Astrocyte (in vitro differentiated cells and primary cell): ENCODE measurements around the gene C6. TPM values are rescaled to one million over a fixed set of nuclear protein-coding genes. Genes with fewer than 3 reads are reported as not detected.

Experiments used
- DNase-seq: peaks from one replicate; pipeline ENCODE4 v3.0.0-alpha.2; 2010; ENCODE audit warnings: low read depth
- FAIRE-seq: peaks from 2 replicates; lab custom pipeline; 2011; peaks lifted over from hg19 to GRCh38; lab: Jason Lieb, UNC
- H2AFZ ChIP-seq: 2 replicates; pipeline ENCODE4 v1.6.0; 2012; ENCODE audit warnings: low read depth, low read length, inconsistent platforms
- H3K27ac ChIP-seq: 2 replicates; pipeline ENCODE4 v1.5.1; 2011; ENCODE audit warnings: low read depth, low read length, inconsistent platforms
- H3K27me3 ChIP-seq: 2 replicates; pipeline ENCODE4 v1.6.0; 2011; ENCODE audit warnings: low read length, inconsistent platforms; ENCODE audit not compliant: insufficient read depth
- H3K36me3 ChIP-seq: 2 replicates; pipeline ENCODE4 v1.5.1; 2011; ENCODE audit warnings: low read length, inconsistent platforms; ENCODE audit not compliant: insufficient read depth
- H3K4me1 ChIP-seq: 2 replicates; pipeline ENCODE4 v1.5.1; 2011; ENCODE audit warnings: low read length, inconsistent platforms; ENCODE audit not compliant: insufficient read depth
- H3K4me2 ChIP-seq: 2 replicates; pipeline ENCODE4 v1.6.0; 2012; ENCODE audit warnings: low read length, inconsistent platforms
- H3K4me3 ChIP-seq: 2 replicates; pipeline ENCODE4 v1.5.1; 2011; ENCODE audit warnings: low read depth, mild to moderate bottlenecking, low read length, inconsistent platforms; ENCODE audit not compliant: insufficient read depth
- H3K79me2 ChIP-seq: 2 replicates; pipeline ENCODE4 v1.6.0; 2012; ENCODE audit warnings: mild to moderate bottlenecking, low read length, inconsistent platforms; ENCODE audit not compliant: insufficient read depth
- H3K9ac ChIP-seq: 2 replicates; pipeline ENCODE4 v1.6.0; 2012; ENCODE audit warnings: mild to moderate bottlenecking, low read length, inconsistent platforms
- H3K9me3 ChIP-seq: 2 replicates; pipeline ENCODE4 v1.5.1; 2012; ENCODE audit warnings: low read depth, mild to moderate bottlenecking, low read length, inconsistent platforms; ENCODE audit not compliant: insufficient read depth
- H4K20me1 ChIP-seq: 2 replicates; pipeline ENCODE4 v1.6.0; 2012; ENCODE audit warnings: low read length, inconsistent platforms; ENCODE audit not compliant: insufficient read depth
- H3K27ac Mint-ChIP-seq: one replicate; pipeline ENCODE4 v1.8.0; 2021; ENCODE audit warnings: mild to moderate bottlenecking, mixed read lengths; ENCODE audit not compliant: unreplicated experiment
- H3K27me3 Mint-ChIP-seq: one replicate; pipeline ENCODE4 v1.8.0; 2021; ENCODE audit warnings: low read depth, mixed read lengths; ENCODE audit not compliant: unreplicated experiment
- H3K36me3 Mint-ChIP-seq: one replicate; pipeline ENCODE4 v1.8.0; 2021; ENCODE audit warnings: low read depth, mixed read lengths; ENCODE audit not compliant: unreplicated experiment
- H3K4me1 Mint-ChIP-seq: one replicate; pipeline ENCODE4 v1.8.0; 2021; ENCODE audit warnings: low read depth, mixed read lengths; ENCODE audit not compliant: unreplicated experiment
- H3K4me3 Mint-ChIP-seq: one replicate; pipeline ENCODE4 v1.8.0; 2021; ENCODE audit warnings: mild to moderate bottlenecking, moderate library complexity, mixed read lengths; ENCODE audit not compliant: unreplicated experiment
- H3K9me3 Mint-ChIP-seq: one replicate; pipeline ENCODE4 v1.8.0; 2021; ENCODE audit warnings: mild to moderate bottlenecking, mixed read lengths; ENCODE audit not compliant: unreplicated experiment
- EZH2 ChIP-seq: IDR thresholded peaks from 2 replicates; pipeline ENCODE4 v1.6.1; 2012; ENCODE audit warnings: mild to moderate bottlenecking, low read length, inconsistent platforms; ENCODE audit not compliant: insufficient read depth
- total RNA-seq: library from RNA; stranded (reverse); gene quantifications from 2 replicates; pipeline ENCODE4 v1.2.1, GENCODE V29; 2021
- TF ChIP-seq, protein P1 (sequence below): IDR thresholded peaks from 2 replicates; pipeline ENCODE4 v1.5.1; 2011; ENCODE audit warnings: low read depth, mild to moderate bottlenecking, inconsistent platforms, low read length, moderate library complexity; ENCODE audit not compliant: insufficient read depth

The C6 gene
- total RNA-seq, 1 donor from 2014 or later: not detected

DNA sequence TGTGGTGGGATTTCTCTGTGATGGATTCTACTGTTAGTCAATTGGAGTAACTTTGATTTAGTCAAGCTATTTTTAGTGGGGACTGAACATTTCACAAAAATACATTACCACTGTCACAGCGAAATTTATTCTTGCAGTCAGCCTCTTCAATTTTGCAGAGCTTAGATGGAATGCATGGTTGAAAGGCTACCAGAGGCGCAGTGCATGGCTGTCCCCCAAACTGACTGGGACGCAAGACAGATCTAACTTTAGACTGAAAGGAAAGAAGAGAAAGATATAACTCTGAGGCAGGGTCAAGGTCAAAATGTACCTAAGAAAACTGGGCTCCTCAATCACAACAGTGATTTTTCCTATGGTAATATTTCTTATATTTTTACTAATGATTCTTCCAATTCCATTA is 13.7 kb downstream of the C6 start:
- Mint-ChIP-seq H3K4me3 (no peak overlapping the region), H3K36me3 (no peaks in the 10 kb centered on the region), H3K27ac (no peak overlapping the region), H3K27me3 (no peaks in the 10 kb centered on the region), H3K4me1 (no peaks in the 10 kb centered on the region), H3K9me3 (no peaks in the 10 kb centered on the region)
- Histone ChIP-seq H2AFZ (no peak overlapping the region), H3K27ac (no peak overlapping the region), H3K4me3 (no peak overlapping the region), H3K79me2 (no peaks in the 10 kb centered on the region), H3K36me3 (no peaks in the 10 kb centered on the region), H3K4me2 (no peak overlapping the region), H3K9me3 (no peaks in the 10 kb centered on the region), H4K20me1 (no peaks in the 10 kb centered on the region), H3K4me1 (no peaks in the 10 kb centered on the region), H3K9ac (no peak overlapping the region), H3K27me3 (no peaks in the 10 kb centered on the region)
- no peak for DNase-seq
- TF ChIP-seq, protein P1, sequence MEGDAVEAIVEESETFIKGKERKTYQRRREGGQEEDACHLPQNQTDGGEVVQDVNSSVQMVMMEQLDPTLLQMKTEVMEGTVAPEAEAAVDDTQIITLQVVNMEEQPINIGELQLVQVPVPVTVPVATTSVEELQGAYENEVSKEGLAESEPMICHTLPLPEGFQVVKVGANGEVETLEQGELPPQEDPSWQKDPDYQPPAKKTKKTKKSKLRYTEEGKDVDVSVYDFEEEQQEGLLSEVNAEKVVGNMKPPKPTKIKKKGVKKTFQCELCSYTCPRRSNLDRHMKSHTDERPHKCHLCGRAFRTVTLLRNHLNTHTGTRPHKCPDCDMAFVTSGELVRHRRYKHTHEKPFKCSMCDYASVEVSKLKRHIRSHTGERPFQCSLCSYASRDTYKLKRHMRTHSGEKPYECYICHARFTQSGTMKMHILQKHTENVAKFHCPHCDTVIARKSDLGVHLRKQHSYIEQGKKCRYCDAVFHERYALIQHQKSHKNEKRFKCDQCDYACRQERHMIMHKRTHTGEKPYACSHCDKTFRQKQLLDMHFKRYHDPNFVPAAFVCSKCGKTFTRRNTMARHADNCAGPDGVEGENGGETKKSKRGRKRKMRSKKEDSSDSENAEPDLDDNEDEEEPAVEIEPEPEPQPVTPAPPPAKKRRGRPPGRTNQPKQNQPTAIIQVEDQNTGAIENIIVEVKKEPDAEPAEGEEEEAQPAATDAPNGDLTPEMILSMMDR: no peak
- no peak for TF ChIP-seq EZH2
- no peak for FAIRE-seq

GRCh38 chr5:41196197-41196596 is 17.1 kb downstream of the C6 start:
- no peak overlapping the region for H3K9ac ChIP-seq
- no peaks in the 10 kb centered on the region for H3K36me3 Mint-ChIP-seq
- no peaks in the 10 kb centered on the region for H3K9me3 Mint-ChIP-seq
- H4K20me1 ChIP-seq: no peaks in the 10 kb centered on the region
- TF ChIP-seq, protein P1: no peak
- no peak for TF ChIP-seq EZH2
- no peak overlapping the region for H3K4me3 Mint-ChIP-seq
- no peak overlapping the region for H3K27ac ChIP-seq
- no peak overlapping the region for H3K4me2 ChIP-seq
- H3K27ac Mint-ChIP-seq: no peak overlapping the region
- peaks cover 2% of the 10 kb centered on the region for H3K4me1 ChIP-seq
- no peaks in the 10 kb centered on the region for H3K27me3 Mint-ChIP-seq
- no peak overlapping the region for H2AFZ ChIP-seq
- H3K79me2 ChIP-seq: no peaks in the 10 kb centered on the region
- no peaks in the 10 kb centered on the region for H3K27me3 ChIP-seq
- no peaks in the 10 kb centered on the region for H3K4me1 Mint-ChIP-seq
- FAIRE-seq (no peak), DNase-seq (no peak)
- H3K36me3 ChIP-seq: no peaks in the 10 kb centered on the region
- no peaks in the 10 kb centered on the region for H3K9me3 ChIP-seq
- no peak overlapping the region for H3K4me3 ChIP-seq

DNA sequence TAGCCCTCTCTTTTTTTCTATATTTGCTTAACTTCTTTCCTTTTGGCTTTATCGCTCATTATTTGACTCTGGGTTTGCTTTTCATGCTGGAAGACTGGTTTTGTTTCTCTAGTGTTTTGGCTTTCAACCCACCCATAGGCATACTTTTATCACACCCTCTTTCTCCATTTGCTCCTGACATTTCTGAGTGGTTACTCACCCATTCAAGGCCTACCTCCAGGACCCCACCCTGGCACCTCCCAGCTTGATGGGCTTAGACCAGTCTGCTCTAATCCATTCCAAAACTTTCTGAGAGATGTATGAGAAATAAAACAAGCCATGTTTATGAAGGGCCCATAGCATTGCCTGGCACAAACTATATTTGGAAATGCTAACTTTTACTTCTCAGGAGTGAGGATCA is 18.1 kb downstream of the C6 start:
- Mint-ChIP-seq H3K36me3 (no peaks in the 10 kb centered on the region), H3K9me3 (no peaks in the 10 kb centered on the region), H3K4me3 (no peak overlapping the region), H3K4me1 (no peaks in the 10 kb centered on the region), H3K27me3 (no peaks in the 10 kb centered on the region), H3K27ac (no peak overlapping the region)
- TF ChIP-seq EZH2: no peak
- TF ChIP-seq, protein P1: no peak
- DNase-seq (no peak), FAIRE-seq (no peak)
- no peak overlapping the region for H3K4me2 ChIP-seq
- no peaks in the 10 kb centered on the region for H3K9me3 ChIP-seq
- H3K36me3 ChIP-seq: no peaks in the 10 kb centered on the region
- no peaks in the 10 kb centered on the region for H3K79me2 ChIP-seq
- H3K4me3 ChIP-seq: no peak overlapping the region
- no peak overlapping the region for H3K9ac ChIP-seq
- H3K27me3 ChIP-seq: no peaks in the 10 kb centered on the region
- H3K4me1 ChIP-seq: peaks cover 2% of the 10 kb centered on the region
- no peak overlapping the region for H3K27ac ChIP-seq
- H4K20me1 ChIP-seq: no peaks in the 10 kb centered on the region
- no peak overlapping the region for H2AFZ ChIP-seq
